HEK293 (cell line): ENCODE results near the gene TANK.

ENCODE experiments used
- CTCF ChIA-PET: fragments of 350-600 bp; formaldehyde crosslinking; extraction: SDS; loops from one replicate; lab custom pipeline; 2021; ENCODE audit warnings: antibody characterized with exemption; lab: Yijun Ruan, JAX
- POLR2A ChIA-PET: fragments of 300-600 bp; formaldehyde crosslinking; extraction: SDS; loops from one replicate; lab custom pipeline; 2020; ENCODE audit warnings: antibody characterized with exemption, inconsistent platforms; lab: Yijun Ruan, JAX
- H3K27ac ChIP-seq: fragments of 200-500 bp; sonication (Bioruptor generic); 2 replicates; pipeline ENCODE4 v1.5.1; 2014; ENCODE audit warnings: low read depth, low read length, control low read depth, inconsistent platforms; ENCODE audit errors: extremely low read depth
- H3K36me3 ChIP-seq, 2 experiments: fragments of 200-500 bp in 1 of 2; sonication (Bioruptor generic) in 1 of 2; 1 replicate in 1 of 2; 2 replicates in 1 of 2; pipeline ENCODE4 v1.5.1; 2014 to 2017; ENCODE audit warnings: inconsistent platforms in 2 of 2, low read length in 2 of 2; ENCODE audit not compliant: control insufficient read depth in 2 of 2, insufficient read depth in 1 of 2
- H3K4me1 ChIP-seq: fragments of 200-500 bp; sonication (Bioruptor generic); 2 replicates; pipeline ENCODE4 v1.5.1; 2014; ENCODE audit warnings: mild to moderate bottlenecking, low read length, inconsistent platforms; ENCODE audit not compliant: control insufficient read depth, insufficient read depth
- H3K4me3 ChIP-seq: 2 replicates; pipeline ENCODE4 v1.5.1; 2011; ENCODE audit warnings: low read depth, mild to moderate bottlenecking, control low read depth, low read length, moderate library complexity
- H3K9me3 ChIP-seq: fragments of 200-500 bp; sonication (Bioruptor generic); 2 replicates; pipeline ENCODE4 v1.5.1; 2014; ENCODE audit warnings: low read depth, low read length, inconsistent platforms; ENCODE audit not compliant: control insufficient read depth, insufficient read depth
- PATZ1 ChIP-seq: fragments of 450-650 bp; formaldehyde crosslinking; IDR thresholded peaks from 2 replicates; pipeline ENCODE4 v1.5.1; 2016; ENCODE audit warnings: missing biosample characterization, missing genetic modification characterization
- PBX3 ChIP-seq: sonication (generic); formaldehyde crosslinking; IDR thresholded peaks from 2 replicates; pipeline ENCODE4 v1.8.1; 2022; ENCODE audit warnings: mild to moderate bottlenecking, moderate library complexity, missing genetic modification reagents
- SCRT2 ChIP-seq: fragments of 450-650 bp; formaldehyde crosslinking; IDR thresholded peaks from 2 replicates; pipeline ENCODE4 v1.5.1; 2016; ENCODE audit warnings: missing biosample characterization, missing genetic modification characterization
- WT1 ChIP-seq: fragments of 450-650 bp; formaldehyde crosslinking; IDR thresholded peaks from 2 replicates; pipeline ENCODE4 v1.5.1; 2016; ENCODE audit warnings: missing biosample characterization, missing genetic modification characterization
- ZNF112 ChIP-seq: fragments of 450-650 bp; formaldehyde crosslinking; IDR thresholded peaks from 2 replicates; pipeline ENCODE4 v1.5.0; 2017; ENCODE audit warnings: missing biosample characterization, missing genetic modification characterization
- ZNF133 ChIP-seq: fragments of 450-650 bp; formaldehyde crosslinking; IDR thresholded peaks from 2 replicates; pipeline ENCODE4 v1.5.1; 2016; ENCODE audit warnings: missing biosample characterization, missing genetic modification characterization
- ZNF214 ChIP-seq: fragments of 450-650 bp; formaldehyde crosslinking; IDR thresholded peaks from 2 replicates; pipeline ENCODE4 v1.5.1; 2017; ENCODE audit warnings: missing biosample characterization, mild to moderate bottlenecking, missing genetic modification characterization, borderline replicate concordance
- ZNF280D ChIP-seq: fragments of 450-650 bp; formaldehyde crosslinking; IDR thresholded peaks from 2 replicates; pipeline ENCODE4 v1.5.1; 2016; ENCODE audit warnings: missing biosample characterization, missing genetic modification characterization
- ZNF311 ChIP-seq: fragments of 450-650 bp; formaldehyde crosslinking; IDR thresholded peaks from 2 replicates; pipeline ENCODE4 v1.5.1; 2017; ENCODE audit warnings: missing biosample characterization, missing genetic modification characterization, borderline replicate concordance
- ZNF324 ChIP-seq: fragments of 450-650 bp; formaldehyde crosslinking; IDR thresholded peaks from 2 replicates; pipeline ENCODE4 v1.5.1; 2016; ENCODE audit warnings: missing biosample characterization, missing genetic modification characterization
- ZNF350 ChIP-seq: fragments of 450-650 bp; formaldehyde crosslinking; IDR thresholded peaks from 2 replicates; pipeline ENCODE4 v1.5.0; 2017; ENCODE audit warnings: missing biosample characterization, mild to moderate bottlenecking, missing genetic modification characterization
- ZNF398 ChIP-seq: fragments of 450-650 bp; formaldehyde crosslinking; IDR thresholded peaks from 2 replicates; pipeline ENCODE4 v1.5.1; 2017; ENCODE audit warnings: missing biosample characterization, missing genetic modification characterization
- ZNF548 ChIP-seq: fragments of 450-650 bp; formaldehyde crosslinking; IDR thresholded peaks from 2 replicates; pipeline ENCODE4 v1.5.1; 2016; ENCODE audit warnings: missing biosample characterization, missing genetic modification characterization
- ZNF596 ChIP-seq: fragments of 450-650 bp; IDR thresholded peaks from 2 replicates; pipeline ENCODE4 v1.5.0; 2018; ENCODE audit warnings: missing biosample characterization, mild to moderate bottlenecking, missing genetic modification characterization, moderate library complexity
- ZNF629 ChIP-seq: fragments of 450-650 bp; formaldehyde crosslinking; IDR thresholded peaks from 2 replicates; pipeline ENCODE4 v1.5.1; 2017; ENCODE audit warnings: missing biosample characterization, missing genetic modification characterization
- ZSCAN30 ChIP-seq: fragments of 450-650 bp; IDR thresholded peaks from 2 replicates; pipeline ENCODE4 v1.5.1; 2018; ENCODE audit warnings: missing biosample characterization, mild to moderate bottlenecking, missing genetic modification characterization, moderate library complexity
- TF ChIP-seq, protein P1 (sequence below): fragments of 450-650 bp; formaldehyde crosslinking; IDR thresholded peaks from 2 replicates; pipeline ENCODE4 v1.5.0; 2017; ENCODE audit warnings: missing biosample characterization, missing genetic modification characterization, borderline replicate concordance

Gene TANK

GRCh38 chr2:161146996-161147395, 13.2 kb upstream of the TANK start (continued):
- no peak for TF ChIP-seq ZNF324 (tag by site-specific recombination)
- TF ChIP-seq ZNF133 (tag by site-specific recombination), result no peak
- no peak for TF ChIP-seq ZNF629 (tag by site-specific recombination)
- no peak for TF ChIP-seq ZNF548 (tag by site-specific recombination)

DNA sequence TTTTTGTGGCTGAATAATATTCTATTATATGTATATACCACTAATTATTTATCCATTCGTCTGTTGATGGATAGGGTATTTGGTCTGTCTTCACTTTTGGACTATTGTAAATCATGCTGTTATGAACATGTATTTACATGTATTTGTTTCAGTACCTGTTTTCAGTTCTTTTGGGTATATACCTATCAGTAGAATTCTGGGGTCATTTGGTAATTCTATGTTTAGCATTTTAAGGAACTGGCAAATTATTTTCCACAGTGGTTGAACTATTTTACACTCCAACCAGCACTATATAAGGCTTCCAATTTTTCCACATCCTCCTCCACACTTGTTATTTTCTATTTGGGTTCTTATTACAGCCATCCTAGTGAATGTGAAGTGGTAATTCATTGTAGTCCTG, 12.4 kb upstream of the TANK start:
- H3K27ac ChIP-seq, result no peak overlapping the region
- TF ChIP-seq ZSCAN30 (tag by site-specific recombination), result no peak
- TF ChIP-seq ZNF350 (tag by site-specific recombination), result no peak
- no peak for TF ChIP-seq ZNF280D (tag by site-specific recombination)
- TF ChIP-seq PBX3 (CRISPR knock-in tag), result no peak
- no peak for TF ChIP-seq ZNF596 (tag by site-specific recombination)
- TF ChIP-seq WT1 (tag by site-specific recombination), result no peak
- no peak for TF ChIP-seq ZNF214 (tag by site-specific recombination)
- TF ChIP-seq PATZ1 (tag by site-specific recombination), result no peak
- TF ChIP-seq, protein P1, sequence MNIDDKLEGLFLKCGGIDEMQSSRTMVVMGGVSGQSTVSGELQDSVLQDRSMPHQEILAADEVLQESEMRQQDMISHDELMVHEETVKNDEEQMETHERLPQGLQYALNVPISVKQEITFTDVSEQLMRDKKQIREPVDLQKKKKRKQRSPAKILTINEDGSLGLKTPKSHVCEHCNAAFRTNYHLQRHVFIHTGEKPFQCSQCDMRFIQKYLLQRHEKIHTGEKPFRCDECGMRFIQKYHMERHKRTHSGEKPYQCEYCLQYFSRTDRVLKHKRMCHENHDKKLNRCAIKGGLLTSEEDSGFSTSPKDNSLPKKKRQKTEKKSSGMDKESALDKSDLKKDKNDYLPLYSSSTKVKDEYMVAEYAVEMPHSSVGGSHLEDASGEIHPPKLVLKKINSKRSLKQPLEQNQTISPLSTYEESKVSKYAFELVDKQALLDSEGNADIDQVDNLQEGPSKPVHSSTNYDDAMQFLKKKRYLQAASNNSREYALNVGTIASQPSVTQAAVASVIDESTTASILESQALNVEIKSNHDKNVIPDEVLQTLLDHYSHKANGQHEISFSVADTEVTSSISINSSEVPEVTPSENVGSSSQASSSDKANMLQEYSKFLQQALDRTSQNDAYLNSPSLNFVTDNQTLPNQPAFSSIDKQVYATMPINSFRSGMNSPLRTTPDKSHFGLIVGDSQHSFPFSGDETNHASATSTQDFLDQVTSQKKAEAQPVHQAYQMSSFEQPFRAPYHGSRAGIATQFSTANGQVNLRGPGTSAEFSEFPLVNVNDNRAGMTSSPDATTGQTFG (tag by site-specific recombination), result no peak
- no peak for TF ChIP-seq ZNF112 (tag by site-specific recombination)
- TF ChIP-seq ZNF398 (tag by site-specific recombination), result no peak
- no peak for TF ChIP-seq SCRT2 (tag by site-specific recombination)
- no peak for TF ChIP-seq ZNF311 (tag by site-specific recombination)
- TF ChIP-seq, all 188 proteins: peak for 0
- H3K36me3 ChIP-seq, result no peaks in the 10 kb centered on the region
- POLR2A ChIA-PET, result no interaction called here
- H3K4me3 ChIP-seq, result no peak overlapping the region
- H3K4me1 ChIP-seq, result no peaks in the 10 kb centered on the region
- CTCF ChIA-PET, result no interaction called here
- no peaks in the 10 kb centered on the region for H3K9me3 ChIP-seq
